ENCODE measurements around the gene ALG14.

DNA sequence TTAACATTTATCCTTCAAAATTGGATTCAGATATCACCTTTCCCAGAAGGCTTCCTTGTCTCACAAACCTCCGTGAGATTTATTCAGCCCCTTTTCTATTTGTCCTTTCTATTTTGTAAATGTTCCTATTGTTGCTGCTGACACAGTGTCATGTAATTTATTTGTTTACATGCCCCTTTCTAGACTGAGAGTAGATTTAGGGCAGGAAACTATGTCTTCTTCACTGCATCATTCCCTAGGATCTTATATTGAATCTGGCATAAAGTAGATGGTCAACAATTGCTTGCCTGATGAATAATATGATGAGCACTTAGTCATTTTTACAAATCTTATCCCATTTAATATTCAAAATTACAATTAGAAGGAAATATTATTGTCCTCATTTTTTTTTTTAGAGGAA is 137.7 kb downstream of the ALG14 start:
- no peak for TF ChIP-seq POLR2A (IDR thresholded peaks at IDR 0.05)
- TF ChIP-seq, protein P1, sequence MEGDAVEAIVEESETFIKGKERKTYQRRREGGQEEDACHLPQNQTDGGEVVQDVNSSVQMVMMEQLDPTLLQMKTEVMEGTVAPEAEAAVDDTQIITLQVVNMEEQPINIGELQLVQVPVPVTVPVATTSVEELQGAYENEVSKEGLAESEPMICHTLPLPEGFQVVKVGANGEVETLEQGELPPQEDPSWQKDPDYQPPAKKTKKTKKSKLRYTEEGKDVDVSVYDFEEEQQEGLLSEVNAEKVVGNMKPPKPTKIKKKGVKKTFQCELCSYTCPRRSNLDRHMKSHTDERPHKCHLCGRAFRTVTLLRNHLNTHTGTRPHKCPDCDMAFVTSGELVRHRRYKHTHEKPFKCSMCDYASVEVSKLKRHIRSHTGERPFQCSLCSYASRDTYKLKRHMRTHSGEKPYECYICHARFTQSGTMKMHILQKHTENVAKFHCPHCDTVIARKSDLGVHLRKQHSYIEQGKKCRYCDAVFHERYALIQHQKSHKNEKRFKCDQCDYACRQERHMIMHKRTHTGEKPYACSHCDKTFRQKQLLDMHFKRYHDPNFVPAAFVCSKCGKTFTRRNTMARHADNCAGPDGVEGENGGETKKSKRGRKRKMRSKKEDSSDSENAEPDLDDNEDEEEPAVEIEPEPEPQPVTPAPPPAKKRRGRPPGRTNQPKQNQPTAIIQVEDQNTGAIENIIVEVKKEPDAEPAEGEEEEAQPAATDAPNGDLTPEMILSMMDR (IDR thresholded peaks at IDR 0.05) = no peak

Data from upper lobe of left lung (tissue), 4 donors.